ENCODE results near the gene COL28A1.

DNA sequence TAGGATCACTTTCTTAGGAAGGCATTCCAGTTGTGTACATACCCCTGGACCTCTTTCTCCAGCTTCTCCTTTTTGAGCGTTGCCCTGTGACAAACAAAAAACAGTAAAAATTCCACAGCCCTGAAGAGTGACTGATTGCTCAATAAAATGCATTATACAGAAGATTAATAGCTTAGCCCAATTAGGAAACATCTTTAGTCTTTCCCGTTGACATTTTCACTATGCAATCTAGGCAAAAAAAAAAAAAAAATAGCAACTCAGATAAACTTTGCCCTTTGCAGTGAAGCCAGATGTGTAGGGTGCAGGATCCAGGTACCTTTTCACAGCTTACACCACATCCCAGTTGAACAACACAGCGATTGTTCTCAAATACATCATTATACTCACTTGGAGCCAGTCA, 17.9 kb downstream of the COL28A1 start:
- no peak for TF ChIP-seq EZH2phosphoT487 (IDR thresholded peaks at IDR 0.05; ENCODE audit: borderline replicate concordance, low read length)
- no peak for TF ChIP-seq EZH2 (IDR thresholded peaks at IDR 0.05; ENCODE audit: low read length, unreplicated experiment)
- TF ChIP-seq, protein P1, sequence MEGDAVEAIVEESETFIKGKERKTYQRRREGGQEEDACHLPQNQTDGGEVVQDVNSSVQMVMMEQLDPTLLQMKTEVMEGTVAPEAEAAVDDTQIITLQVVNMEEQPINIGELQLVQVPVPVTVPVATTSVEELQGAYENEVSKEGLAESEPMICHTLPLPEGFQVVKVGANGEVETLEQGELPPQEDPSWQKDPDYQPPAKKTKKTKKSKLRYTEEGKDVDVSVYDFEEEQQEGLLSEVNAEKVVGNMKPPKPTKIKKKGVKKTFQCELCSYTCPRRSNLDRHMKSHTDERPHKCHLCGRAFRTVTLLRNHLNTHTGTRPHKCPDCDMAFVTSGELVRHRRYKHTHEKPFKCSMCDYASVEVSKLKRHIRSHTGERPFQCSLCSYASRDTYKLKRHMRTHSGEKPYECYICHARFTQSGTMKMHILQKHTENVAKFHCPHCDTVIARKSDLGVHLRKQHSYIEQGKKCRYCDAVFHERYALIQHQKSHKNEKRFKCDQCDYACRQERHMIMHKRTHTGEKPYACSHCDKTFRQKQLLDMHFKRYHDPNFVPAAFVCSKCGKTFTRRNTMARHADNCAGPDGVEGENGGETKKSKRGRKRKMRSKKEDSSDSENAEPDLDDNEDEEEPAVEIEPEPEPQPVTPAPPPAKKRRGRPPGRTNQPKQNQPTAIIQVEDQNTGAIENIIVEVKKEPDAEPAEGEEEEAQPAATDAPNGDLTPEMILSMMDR (conservative IDR thresholded peaks at IDR 0.05; ENCODE audit: low read depth, low read length) = no peak
